GM23338 (cell line): ENCODE data around the gene PAGE3. TPM values are rescaled to one million over a fixed set of nuclear protein-coding genes. Genes with fewer than 3 reads are reported as not detected.

Experiments
- ATAC-seq: fragments of 200-7000 bp; cut with Tn5 transposase; 3 replicates; pipeline ENCODE4 v1.9.1; 2020
- DNase-seq: peaks from one replicate; pipeline ENCODE4 v3.0.0-alpha.2; 2015; ENCODE audit warnings: low spot score
- H2AFZ ChIP-seq: fragments of 200-600 bp; sonication (generic); 2 replicates; pipeline ENCODE4 v1.8.0; 2016; ENCODE audit warnings: antibody characterized with exemption, mild to moderate bottlenecking, moderate library complexity
- H3F3A ChIP-seq: fragments of 200-600 bp; sonication (generic); replicated peaks from 2 replicates; pipeline ENCODE4 v1.8.0; 2017; ENCODE audit warnings: antibody characterized with exemption, mixed run types, low read depth
- H3K27ac ChIP-seq: fragments of 200-600 bp; sonication (generic); 2 replicates; pipeline ENCODE4 v1.6.1; 2016; ENCODE audit warnings: low read depth
- H3K27me3 ChIP-seq: fragments of 200-600 bp; sonication (generic); 2 replicates; pipeline ENCODE4 v1.8.0; 2016; ENCODE audit warnings: mild to moderate bottlenecking, mixed run types, moderate library complexity; ENCODE audit not compliant: insufficient read depth
- H3K36me3 ChIP-seq: fragments of 200-600 bp; sonication (generic); 2 replicates; pipeline ENCODE4 v1.8.0; 2016; ENCODE audit warnings: mild to moderate bottlenecking; ENCODE audit not compliant: insufficient read depth
- H3K4me1 ChIP-seq: fragments of 200-600 bp; sonication (generic); 2 replicates; pipeline ENCODE4 v1.8.0; 2016; ENCODE audit warnings: mild to moderate bottlenecking, moderate library complexity; ENCODE audit not compliant: insufficient read depth
- H3K4me2 ChIP-seq: fragments of 200-600 bp; sonication (generic); 2 replicates; pipeline ENCODE4 v1.7.1; 2017; ENCODE audit warnings: mixed run types
- H3K4me3 ChIP-seq: fragments of 200-600 bp; sonication (generic); 2 replicates; pipeline ENCODE4 v1.6.1; 2016; ENCODE audit warnings: mixed run types
- H3K79me2 ChIP-seq: fragments of 200-600 bp; sonication (generic); replicated peaks from 2 replicates; pipeline ENCODE4 v1.8.0; 2017; ENCODE audit warnings: mild to moderate bottlenecking; ENCODE audit not compliant: insufficient read depth
- H3K9me2 ChIP-seq: fragments of 200-600 bp; sonication (generic); 2 replicates; pipeline ENCODE4 v1.8.0; 2017; ENCODE audit not compliant: insufficient read depth
- H4K20me1 ChIP-seq: fragments of 200-600 bp; sonication (generic); replicated peaks from 2 replicates; pipeline ENCODE4 v1.8.0; 2017; ENCODE audit warnings: mild to moderate bottlenecking; ENCODE audit not compliant: insufficient read depth
- H3K27ac Mint-ChIP-seq: 2 replicates; pipeline ENCODE4 v1.8.0; 2020; ENCODE audit warnings: inconsistent platforms, mild to moderate bottlenecking, moderate library complexity, mixed read lengths
- H3K27me3 Mint-ChIP-seq: 3 replicates; pipeline ENCODE4 v1.8.0; 2022; ENCODE audit warnings: low read depth, mild to moderate bottlenecking, moderate library complexity, mixed read lengths, inconsistent platforms; ENCODE audit not compliant: insufficient read depth, poor library complexity
- H3K36me3 Mint-ChIP-seq: 3 replicates; pipeline ENCODE4 v1.8.0; 2021; ENCODE audit warnings: low read depth, mild to moderate bottlenecking, inconsistent platforms, moderate library complexity, mixed read lengths
- H3K4me1 Mint-ChIP-seq: 3 replicates; pipeline ENCODE4 v1.8.0; 2020; ENCODE audit warnings: mild to moderate bottlenecking, inconsistent platforms, mixed read lengths
- H3K4me3 Mint-ChIP-seq: 3 replicates; pipeline ENCODE4 v1.8.0; 2021; ENCODE audit warnings: moderate library complexity, mild to moderate bottlenecking, inconsistent platforms, mixed read lengths
- H3K9me3 Mint-ChIP-seq: 3 replicates; pipeline ENCODE4 v1.8.0; 2020; ENCODE audit warnings: moderate library complexity, mild to moderate bottlenecking, inconsistent platforms, mixed read lengths
- CREB1 ChIP-seq: fragments of 250-450 bp; sonication (Bioruptor Pico); IDR thresholded peaks from 2 replicates; pipeline ENCODE4 v1.5.0; 2020; ENCODE audit warnings: low read depth, mild to moderate bottlenecking, moderate library complexity
- EZH2 ChIP-seq: fragments of 200-600 bp; sonication (generic); IDR thresholded peaks from one replicate; pipeline ENCODE4 v1.8.0; 2017; ENCODE audit warnings: antibody characterized with exemption, mild to moderate bottlenecking, low read depth; ENCODE audit not compliant: unreplicated experiment
- EZH2phosphoT487 ChIP-seq: fragments of 200-600 bp; sonication (generic); IDR thresholded peaks from one replicate; pipeline ENCODE4 v1.8.1; 2018; ENCODE audit warnings: antibody characterized with exemption; ENCODE audit not compliant: unreplicated experiment
- JUNB ChIP-seq: IDR thresholded peaks from one replicate; pipeline ENCODE4 v1.6.1; 2016; ENCODE audit warnings: antibody characterized with exemption; ENCODE audit not compliant: unreplicated experiment
- NANOG ChIP-seq: IDR thresholded peaks from 2 replicates; pipeline ENCODE4 v1.6.1; 2016; ENCODE audit warnings: antibody characterized with exemption, borderline replicate concordance
- POLR2AphosphoS5 ChIP-seq: IDR thresholded peaks from 2 replicates; pipeline ENCODE4 v1.6.1; 2016; ENCODE audit warnings: antibody characterized with exemption, low read depth
- STAT1 ChIP-seq: IDR thresholded peaks from one replicate; pipeline ENCODE4 v1.6.1; 2016; ENCODE audit warnings: antibody characterized with exemption; ENCODE audit not compliant: unreplicated experiment
- ZNF114 ChIP-seq: fragments of 250-450 bp; sonication (Bioruptor Pico); IDR thresholded peaks from 2 replicates; pipeline ENCODE4 v1.5.0; 2020; ENCODE audit warnings: mild to moderate bottlenecking, moderate library complexity
- ZNF331 ChIP-seq: fragments of 250-450 bp; sonication (Bioruptor Pico); IDR thresholded peaks from 2 replicates; pipeline ENCODE4 v1.5.0; 2020; ENCODE audit warnings: low read depth, mild to moderate bottlenecking, moderate library complexity
- polyA plus RNA-seq: library from polyadenylated mRNA; unstranded; fragments of >200 nt; fragmentation: Nextera tagmentation; extraction: Ambion mirVana; gene quantifications from 2 replicates; pipeline ENCODE4 v1.2.1, GENCODE V29; 2016
- total RNA-seq: library from RNA; depleted of rRNA; stranded (reverse); fragments of >200 nt; shearing (Covaris generic); gene quantifications from 2 replicates; pipeline ENCODE4 v1.2.3, GENCODE V29; 2014
- TF ChIP-seq, protein P1 (sequence below): IDR thresholded peaks from 2 replicates; pipeline ENCODE4 v1.6.1; 2016; ENCODE audit warnings: antibody characterized with exemption
- TF ChIP-seq, protein P2 (sequence below): fragments of 250-450 bp; sonication (Bioruptor Pico); IDR thresholded peaks from 2 replicates; pipeline ENCODE4 v1.5.0; 2020; ENCODE audit warnings: mild to moderate bottlenecking, moderate library complexity
- TF ChIP-seq, protein P3 (sequence below), 2 experiments: fragments of 200-600 bp in 1 of 2; sonication (generic) in 1 of 2; conservative IDR thresholded peaks; 2 replicates each; pipeline versions ENCODE4 v1.5.1 to v1.6.1; 2016 to 2017; ENCODE audit warnings: antibody characterized with exemption in 2 of 2, low read depth in 2 of 2, mild to moderate bottlenecking in 2 of 2, moderate library complexity in 1 of 2
- TF ChIP-seq, protein P4 (sequence below): IDR thresholded peaks from one replicate; pipeline ENCODE4 v1.6.1; 2018; ENCODE audit warnings: antibody characterized with exemption; ENCODE audit not compliant: unreplicated experiment

Gene PAGE3
- total and polyA plus RNA-seq, 2 experiments from 2014 or later, result not detected

DNA sequence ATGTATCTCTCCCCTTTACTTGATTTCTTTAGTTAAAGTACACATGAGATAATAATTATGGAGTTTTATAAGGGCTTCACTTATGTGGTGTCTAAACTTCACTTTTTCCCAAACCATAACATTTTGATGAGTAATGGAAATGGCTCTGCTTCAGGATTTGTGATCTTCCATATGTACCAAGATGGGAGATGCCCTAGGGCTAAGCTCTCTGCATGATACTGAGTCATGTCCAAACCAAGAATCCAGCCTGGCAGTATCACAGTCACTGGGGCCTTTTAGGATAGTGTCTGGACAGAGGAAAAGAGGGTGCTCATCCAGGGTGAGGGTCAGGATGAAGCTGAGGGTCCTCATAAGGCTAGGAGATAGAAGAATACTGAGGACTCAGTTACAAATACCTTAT, 47.9 kb upstream of the PAGE3 start:
- no peak for DNase-seq
- Histone ChIP-seq H2AFZ (no peak overlapping the region), H3K4me3 (no peak overlapping the region), H3K36me3 (no peaks in the 10 kb centered on the region), H4K20me1 (no peaks in the 10 kb centered on the region), H3K27ac (no peak overlapping the region), H3K79me2 (no peaks in the 10 kb centered on the region), H3K4me1 (no peaks in the 10 kb centered on the region), H3K27me3 (no peaks in the 10 kb centered on the region), H3K9me2 (no peaks in the 10 kb centered on the region), H3F3A (no peaks in the 10 kb centered on the region), H3K4me2 (no peak overlapping the region)
- TF ChIP-seq, protein P1, sequence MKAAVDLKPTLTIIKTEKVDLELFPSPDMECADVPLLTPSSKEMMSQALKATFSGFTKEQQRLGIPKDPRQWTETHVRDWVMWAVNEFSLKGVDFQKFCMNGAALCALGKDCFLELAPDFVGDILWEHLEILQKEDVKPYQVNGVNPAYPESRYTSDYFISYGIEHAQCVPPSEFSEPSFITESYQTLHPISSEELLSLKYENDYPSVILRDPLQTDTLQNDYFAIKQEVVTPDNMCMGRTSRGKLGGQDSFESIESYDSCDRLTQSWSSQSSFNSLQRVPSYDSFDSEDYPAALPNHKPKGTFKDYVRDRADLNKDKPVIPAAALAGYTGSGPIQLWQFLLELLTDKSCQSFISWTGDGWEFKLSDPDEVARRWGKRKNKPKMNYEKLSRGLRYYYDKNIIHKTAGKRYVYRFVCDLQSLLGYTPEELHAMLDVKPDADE, result no peak
- TF ChIP-seq STAT1 (no peak), ZNF331 (CRISPR knock-in tag) (no peak), POLR2AphosphoS5 (no peak), NANOG (no peak), JUNB (no peak), ZNF114 (no peak), EZH2phosphoT487 (no peak), CREB1 (CRISPR knock-in tag) (no peak), EZH2 (no peak)
- TF ChIP-seq, protein P2, sequence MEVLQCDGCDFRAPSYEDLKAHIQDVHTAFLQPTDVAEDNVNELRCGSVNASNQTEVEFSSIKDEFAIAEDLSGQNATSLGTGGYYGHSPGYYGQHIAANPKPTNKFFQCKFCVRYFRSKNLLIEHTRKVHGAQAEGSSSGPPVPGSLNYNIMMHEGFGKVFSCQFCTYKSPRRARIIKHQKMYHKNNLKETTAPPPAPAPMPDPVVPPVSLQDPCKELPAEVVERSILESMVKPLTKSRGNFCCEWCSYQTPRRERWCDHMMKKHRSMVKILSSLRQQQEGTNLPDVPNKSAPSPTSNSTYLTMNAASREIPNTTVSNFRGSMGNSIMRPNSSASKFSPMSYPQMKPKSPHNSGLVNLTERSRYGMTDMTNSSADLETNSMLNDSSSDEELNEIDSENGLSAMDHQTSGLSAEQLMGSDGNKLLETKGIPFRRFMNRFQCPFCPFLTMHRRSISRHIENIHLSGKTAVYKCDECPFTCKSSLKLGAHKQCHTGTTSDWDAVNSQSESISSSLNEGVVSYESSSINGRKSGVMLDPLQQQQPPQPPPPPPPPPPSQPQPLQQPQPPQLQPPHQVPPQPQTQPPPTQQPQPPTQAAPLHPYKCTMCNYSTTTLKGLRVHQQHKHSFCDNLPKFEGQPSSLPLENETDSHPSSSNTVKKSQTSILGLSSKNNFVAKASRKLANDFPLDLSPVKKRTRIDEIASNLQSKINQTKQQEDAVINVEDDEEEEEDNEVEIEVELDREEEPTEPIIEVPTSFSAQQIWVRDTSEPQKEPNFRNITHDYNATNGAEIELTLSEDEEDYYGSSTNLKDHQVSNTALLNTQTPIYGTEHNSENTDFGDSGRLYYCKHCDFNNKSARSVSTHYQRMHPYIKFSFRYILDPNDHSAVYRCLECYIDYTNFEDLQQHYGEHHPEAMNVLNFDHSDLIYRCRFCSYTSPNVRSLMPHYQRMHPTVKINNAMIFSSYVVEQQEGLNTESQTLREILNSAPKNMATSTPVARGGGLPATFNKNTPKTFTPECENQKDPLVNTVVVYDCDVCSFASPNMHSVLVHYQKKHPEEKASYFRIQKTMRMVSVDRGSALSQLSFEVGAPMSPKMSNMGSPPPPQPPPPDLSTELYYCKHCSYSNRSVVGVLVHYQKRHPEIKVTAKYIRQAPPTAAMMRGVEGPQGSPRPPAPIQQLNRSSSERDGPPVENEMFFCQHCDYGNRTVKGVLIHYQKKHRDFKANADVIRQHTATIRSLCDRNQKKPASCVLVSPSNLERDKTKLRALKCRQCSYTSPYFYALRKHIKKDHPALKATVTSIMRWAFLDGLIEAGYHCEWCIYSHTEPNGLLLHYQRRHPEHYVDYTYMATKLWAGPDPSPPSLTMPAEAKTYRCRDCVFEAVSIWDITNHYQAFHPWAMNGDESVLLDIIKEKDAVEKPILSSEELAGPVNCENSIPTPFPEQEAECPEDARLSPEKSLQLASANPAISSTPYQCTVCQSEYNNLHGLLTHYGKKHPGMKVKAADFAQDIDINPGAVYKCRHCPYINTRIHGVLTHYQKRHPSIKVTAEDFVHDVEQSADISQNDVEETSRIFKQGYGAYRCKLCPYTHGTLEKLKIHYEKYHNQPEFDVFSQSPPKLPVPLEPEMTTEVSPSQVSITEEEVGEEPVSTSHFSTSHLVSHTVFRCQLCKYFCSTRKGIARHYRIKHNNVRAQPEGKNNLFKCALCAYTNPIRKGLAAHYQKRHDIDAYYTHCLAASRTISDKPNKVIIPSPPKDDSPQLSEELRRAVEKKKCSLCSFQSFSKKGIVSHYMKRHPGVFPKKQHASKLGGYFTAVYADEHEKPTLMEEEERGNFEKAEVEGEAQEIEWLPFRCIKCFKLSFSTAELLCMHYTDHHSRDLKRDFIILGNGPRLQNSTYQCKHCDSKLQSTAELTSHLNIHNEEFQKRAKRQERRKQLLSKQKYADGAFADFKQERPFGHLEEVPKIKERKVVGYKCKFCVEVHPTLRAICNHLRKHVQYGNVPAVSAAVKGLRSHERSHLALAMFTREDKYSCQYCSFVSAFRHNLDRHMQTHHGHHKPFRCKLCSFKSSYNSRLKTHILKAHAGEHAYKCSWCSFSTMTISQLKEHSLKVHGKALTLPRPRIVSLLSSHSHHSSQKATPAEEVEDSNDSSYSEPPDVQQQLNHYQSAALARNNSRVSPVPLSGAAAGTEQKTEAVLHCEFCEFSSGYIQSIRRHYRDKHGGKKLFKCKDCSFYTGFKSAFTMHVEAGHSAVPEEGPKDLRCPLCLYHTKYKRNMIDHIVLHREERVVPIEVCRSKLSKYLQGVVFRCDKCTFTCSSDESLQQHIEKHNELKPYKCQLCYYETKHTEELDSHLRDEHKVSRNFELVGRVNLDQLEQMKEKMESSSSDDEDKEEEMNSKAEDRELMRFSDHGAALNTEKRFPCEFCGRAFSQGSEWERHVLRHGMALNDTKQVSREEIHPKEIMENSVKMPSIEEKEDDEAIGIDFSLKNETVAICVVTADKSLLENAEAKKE, result no peak
- TF ChIP-seq, protein P3, sequence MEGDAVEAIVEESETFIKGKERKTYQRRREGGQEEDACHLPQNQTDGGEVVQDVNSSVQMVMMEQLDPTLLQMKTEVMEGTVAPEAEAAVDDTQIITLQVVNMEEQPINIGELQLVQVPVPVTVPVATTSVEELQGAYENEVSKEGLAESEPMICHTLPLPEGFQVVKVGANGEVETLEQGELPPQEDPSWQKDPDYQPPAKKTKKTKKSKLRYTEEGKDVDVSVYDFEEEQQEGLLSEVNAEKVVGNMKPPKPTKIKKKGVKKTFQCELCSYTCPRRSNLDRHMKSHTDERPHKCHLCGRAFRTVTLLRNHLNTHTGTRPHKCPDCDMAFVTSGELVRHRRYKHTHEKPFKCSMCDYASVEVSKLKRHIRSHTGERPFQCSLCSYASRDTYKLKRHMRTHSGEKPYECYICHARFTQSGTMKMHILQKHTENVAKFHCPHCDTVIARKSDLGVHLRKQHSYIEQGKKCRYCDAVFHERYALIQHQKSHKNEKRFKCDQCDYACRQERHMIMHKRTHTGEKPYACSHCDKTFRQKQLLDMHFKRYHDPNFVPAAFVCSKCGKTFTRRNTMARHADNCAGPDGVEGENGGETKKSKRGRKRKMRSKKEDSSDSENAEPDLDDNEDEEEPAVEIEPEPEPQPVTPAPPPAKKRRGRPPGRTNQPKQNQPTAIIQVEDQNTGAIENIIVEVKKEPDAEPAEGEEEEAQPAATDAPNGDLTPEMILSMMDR (conservative IDR thresholded peaks at IDR 0.05; ENCODE audit: low read depth in 2 of 2), result no peak
- TF ChIP-seq, protein P4, sequence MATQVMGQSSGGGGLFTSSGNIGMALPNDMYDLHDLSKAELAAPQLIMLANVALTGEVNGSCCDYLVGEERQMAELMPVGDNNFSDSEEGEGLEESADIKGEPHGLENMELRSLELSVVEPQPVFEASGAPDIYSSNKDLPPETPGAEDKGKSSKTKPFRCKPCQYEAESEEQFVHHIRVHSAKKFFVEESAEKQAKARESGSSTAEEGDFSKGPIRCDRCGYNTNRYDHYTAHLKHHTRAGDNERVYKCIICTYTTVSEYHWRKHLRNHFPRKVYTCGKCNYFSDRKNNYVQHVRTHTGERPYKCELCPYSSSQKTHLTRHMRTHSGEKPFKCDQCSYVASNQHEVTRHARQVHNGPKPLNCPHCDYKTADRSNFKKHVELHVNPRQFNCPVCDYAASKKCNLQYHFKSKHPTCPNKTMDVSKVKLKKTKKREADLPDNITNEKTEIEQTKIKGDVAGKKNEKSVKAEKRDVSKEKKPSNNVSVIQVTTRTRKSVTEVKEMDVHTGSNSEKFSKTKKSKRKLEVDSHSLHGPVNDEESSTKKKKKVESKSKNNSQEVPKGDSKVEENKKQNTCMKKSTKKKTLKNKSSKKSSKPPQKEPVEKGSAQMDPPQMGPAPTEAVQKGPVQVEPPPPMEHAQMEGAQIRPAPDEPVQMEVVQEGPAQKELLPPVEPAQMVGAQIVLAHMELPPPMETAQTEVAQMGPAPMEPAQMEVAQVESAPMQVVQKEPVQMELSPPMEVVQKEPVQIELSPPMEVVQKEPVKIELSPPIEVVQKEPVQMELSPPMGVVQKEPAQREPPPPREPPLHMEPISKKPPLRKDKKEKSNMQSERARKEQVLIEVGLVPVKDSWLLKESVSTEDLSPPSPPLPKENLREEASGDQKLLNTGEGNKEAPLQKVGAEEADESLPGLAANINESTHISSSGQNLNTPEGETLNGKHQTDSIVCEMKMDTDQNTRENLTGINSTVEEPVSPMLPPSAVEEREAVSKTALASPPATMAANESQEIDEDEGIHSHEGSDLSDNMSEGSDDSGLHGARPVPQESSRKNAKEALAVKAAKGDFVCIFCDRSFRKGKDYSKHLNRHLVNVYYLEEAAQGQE, result no peak
- H3K4me1 Mint-ChIP-seq, result no peaks in the 10 kb centered on the region
- no peak for ATAC-seq
- H3K27me3 Mint-ChIP-seq, result peaks cover 3% of the 10 kb centered on the region
- peaks cover 80% of the 10 kb centered on the region for H3K9me3 Mint-ChIP-seq
- H3K27ac Mint-ChIP-seq, result no peak overlapping the region
- H3K36me3 Mint-ChIP-seq, result peaks cover 6% of the 10 kb centered on the region; the same call in 2 of the 3 replicates
- no peak overlapping the region for H3K4me3 Mint-ChIP-seq
